AG09319 (cell line): ENCODE measurements around the gene RPS3.

Experiments
- DNase-seq: peaks from one replicate; pipeline ENCODE4 v3.0.0-alpha.2; 2010; ENCODE audit warnings: low read depth; ENCODE audit errors: extremely low read depth
- CTCF ChIP-seq: IDR thresholded peaks from 2 replicates; pipeline ENCODE4 v1.5.1; 2011; ENCODE audit warnings: low read depth, mild to moderate bottlenecking, inconsistent platforms, low read length, moderate library complexity

The RPS3 gene

GRCh38 chr11:75394085-75394840 lies 5.1 kb upstream of the RPS3 start:
- no peak for DNase-seq
- no peak for TF ChIP-seq CTCF

GRCh38 chr11:75398906-75399305 lies 412 bp upstream of the RPS3 start:
- no peak for DNase-seq
- TF ChIP-seq CTCF, result no peak

- DNase-seq, result no peak
- no peak for TF ChIP-seq CTCF
Measured at GRCh38 chr11:75400146-75400865, 988 bp downstream of the RPS3 start.

GRCh38 chr11:75402002-75402773 lies 2.9 kb downstream of the RPS3 start:
- no peak for DNase-seq
- no peak for TF ChIP-seq CTCF

- TF ChIP-seq CTCF, result no peak
- DNase-seq, result no peak
Measured at GRCh38 chr11:75403037-75403436, 3.7 kb downstream of the RPS3 start.

- TF ChIP-seq CTCF, result no peak
- DNase-seq, result no peak
Measured at GRCh38 chr11:75403983-75404658, 4.8 kb downstream of the RPS3 start.
